HL-60 (cell line): ENCODE results near the gene SMAP1.

Experiments used
- DNase-seq, 2 experiments: peaks; one replicate each; pipeline ENCODE4 v3.0.0-alpha.2; 2010 to 2020; ENCODE audit warnings: low read depth in 1 of 2, low spot score in 1 of 2
- H3K27ac ChIP-seq: fragments of 250-450 bp; sonication (Bioruptor Pico); replicated peaks from 2 replicates; pipeline ENCODE4 v1.5.1; 2020; ENCODE audit warnings: mild to moderate bottlenecking, moderate library complexity
- H3K27me3 ChIP-seq: fragments of 250-450 bp; sonication (Bioruptor Pico); 2 replicates; pipeline ENCODE4 v1.5.1; 2021; ENCODE audit warnings: mild to moderate bottlenecking, moderate library complexity; ENCODE audit not compliant: insufficient read depth, poor library complexity, severe bottlenecking
- H3K4me3 ChIP-seq: replicated peaks from 2 replicates; pipeline ENCODE4 v1.5.1; 2011; ENCODE audit warnings: mild to moderate bottlenecking, control low read depth, low read length; ENCODE audit not compliant: insufficient read depth
- CTCF ChIP-seq: IDR thresholded peaks from one replicate; pipeline ENCODE4 v1.5.1; 2011; ENCODE audit warnings: low read length, control low read depth, inconsistent platforms; ENCODE audit not compliant: insufficient read depth
- GABPA ChIP-seq: IDR thresholded peaks from 2 replicates; pipeline ENCODE4 v1.6.1; 2012; ENCODE audit warnings: low read depth
- POLR2AphosphoS5 ChIP-seq: IDR thresholded peaks from 2 replicates; pipeline ENCODE4 v1.6.1; 2012; ENCODE audit warnings: low read depth
- REST ChIP-seq: IDR thresholded peaks from 2 replicates; pipeline ENCODE4 v1.6.1; 2012; ENCODE audit warnings: low read depth; ENCODE audit not compliant: insufficient replicate concordance
- SPI1 ChIP-seq: IDR thresholded peaks from 2 replicates; pipeline ENCODE4 v1.6.1; 2012; ENCODE audit warnings: low read depth, mild to moderate bottlenecking, borderline replicate concordance

SMAP1 gene

GRCh38 chr6:70857387-70858077 is 189.8 kb downstream of the SMAP1 start:
- no peak for DNase-seq
- Histone ChIP-seq H3K4me3 (no peak overlapping the region), H3K27ac (no peak overlapping the region), H3K27me3 (no peaks in the 10 kb centered on the region)
- no peak for TF ChIP-seq GABPA

- TF ChIP-seq SPI1 (no peak), CTCF (no peak), GABPA (no peak), POLR2AphosphoS5 (no peak), REST (no peak)
- H3K27me3 ChIP-seq = no peaks in the 10 kb centered on the region
- no peak for DNase-seq
- H3K27ac ChIP-seq = no peak overlapping the region
- H3K4me3 ChIP-seq = no peak overlapping the region
Measured at GRCh38 chr6:70860045-70860444, 192.4 kb downstream of the SMAP1 start.

GRCh38 chr6:70860920-70861319 is 193.2 kb downstream of the SMAP1 start:
- Histone ChIP-seq H3K27me3 (no peaks in the 10 kb centered on the region), H3K27ac (no peak overlapping the region), H3K4me3 (no peak overlapping the region)
- DNase-seq = no peak
- TF ChIP-seq POLR2AphosphoS5 (no peak), GABPA (no peak), CTCF (no peak), SPI1 (no peak), REST (no peak)

GRCh38 chr6:70863343-70863742 is 195.7 kb downstream of the SMAP1 start:
- no peak overlapping the region for H3K4me3 ChIP-seq
- no peaks in the 10 kb centered on the region for H3K27me3 ChIP-seq
- no peak overlapping the region for H3K27ac ChIP-seq
- no peak for TF ChIP-seq GABPA
- no peak for TF ChIP-seq REST
- no peak for TF ChIP-seq POLR2AphosphoS5
- no peak for TF ChIP-seq CTCF
- TF ChIP-seq SPI1 = no peak
- no peak for DNase-seq
